Epithelial cell of esophagus (primary cell): ENCODE results near the gene MAP3K21.

Experiments used
- DNase-seq: peaks from one replicate; pipeline ENCODE4 v3.0.0; 2010; ENCODE audit warnings: low read depth
- H3K4me3 ChIP-seq: 2 replicates; pipeline ENCODE4 v1.5.1; 2011; ENCODE audit warnings: mild to moderate bottlenecking, low read length, control low read depth
- TF ChIP-seq, protein P1 (sequence below): IDR thresholded peaks from 2 replicates; pipeline ENCODE4 v1.5.1; 2011; ENCODE audit warnings: low read depth, mild to moderate bottlenecking, low read length, control low read depth, inconsistent platforms; ENCODE audit not compliant: insufficient read depth; ENCODE audit errors: missing control alignments

Gene MAP3K21

GRCh38 chr1:233393926-233394680, 66.6 kb downstream of the MAP3K21 start:
- no peak overlapping the region for H3K4me3 ChIP-seq
- no peak for DNase-seq
- TF ChIP-seq, protein P1, sequence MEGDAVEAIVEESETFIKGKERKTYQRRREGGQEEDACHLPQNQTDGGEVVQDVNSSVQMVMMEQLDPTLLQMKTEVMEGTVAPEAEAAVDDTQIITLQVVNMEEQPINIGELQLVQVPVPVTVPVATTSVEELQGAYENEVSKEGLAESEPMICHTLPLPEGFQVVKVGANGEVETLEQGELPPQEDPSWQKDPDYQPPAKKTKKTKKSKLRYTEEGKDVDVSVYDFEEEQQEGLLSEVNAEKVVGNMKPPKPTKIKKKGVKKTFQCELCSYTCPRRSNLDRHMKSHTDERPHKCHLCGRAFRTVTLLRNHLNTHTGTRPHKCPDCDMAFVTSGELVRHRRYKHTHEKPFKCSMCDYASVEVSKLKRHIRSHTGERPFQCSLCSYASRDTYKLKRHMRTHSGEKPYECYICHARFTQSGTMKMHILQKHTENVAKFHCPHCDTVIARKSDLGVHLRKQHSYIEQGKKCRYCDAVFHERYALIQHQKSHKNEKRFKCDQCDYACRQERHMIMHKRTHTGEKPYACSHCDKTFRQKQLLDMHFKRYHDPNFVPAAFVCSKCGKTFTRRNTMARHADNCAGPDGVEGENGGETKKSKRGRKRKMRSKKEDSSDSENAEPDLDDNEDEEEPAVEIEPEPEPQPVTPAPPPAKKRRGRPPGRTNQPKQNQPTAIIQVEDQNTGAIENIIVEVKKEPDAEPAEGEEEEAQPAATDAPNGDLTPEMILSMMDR: no peak

- peak; percentile 68 for DNase-seq
- H3K4me3 ChIP-seq: no peak overlapping the region
- TF ChIP-seq, protein P1: peak; percentile 87
These were observed 67.6 kb downstream of the MAP3K21 start for GRCh38 chr1:233394860-233395717.

DNA sequence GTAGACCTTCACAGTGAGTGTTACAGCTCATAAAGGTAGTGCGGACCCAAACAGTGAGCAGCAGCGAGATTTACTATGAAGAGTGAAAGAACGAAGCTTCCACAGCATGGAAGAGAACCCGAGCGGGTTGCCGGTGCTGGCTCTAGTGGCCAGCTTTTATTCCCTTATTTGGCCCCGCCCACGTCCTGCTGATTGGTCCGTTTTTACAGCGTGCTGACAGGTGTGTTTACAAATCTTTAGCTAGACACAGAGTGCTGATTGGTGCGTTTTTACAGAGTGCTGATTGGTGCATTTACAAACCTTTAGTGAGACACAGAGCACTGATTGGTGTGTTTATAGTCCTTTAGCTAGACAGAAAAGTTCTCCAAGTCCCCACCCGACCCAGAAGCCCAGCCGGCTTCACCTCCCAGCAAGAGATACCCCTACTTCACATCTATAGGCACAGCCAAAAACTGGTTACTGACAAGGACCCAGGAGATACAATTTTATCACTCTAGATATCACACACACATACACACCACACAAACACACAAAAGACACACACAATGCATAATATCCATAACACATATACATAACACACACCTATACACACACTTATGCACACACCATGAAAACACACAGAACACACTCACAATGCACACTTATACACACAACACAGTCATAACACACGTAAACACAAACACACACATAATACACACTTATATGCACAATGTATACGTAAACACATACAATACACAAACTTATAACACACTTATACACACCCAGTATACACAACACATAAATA, 68.5 kb downstream of the MAP3K21 start:
- H3K4me3 ChIP-seq: no peak overlapping the region
- TF ChIP-seq, protein P1: no peak
- DNase-seq: no peak

- no peak for DNase-seq
- TF ChIP-seq, protein P1: no peak
- H3K4me3 ChIP-seq: no peak overlapping the region
These were observed 78.9 kb downstream of the MAP3K21 start for GRCh38 chr1:233406339-233406960.

DNA sequence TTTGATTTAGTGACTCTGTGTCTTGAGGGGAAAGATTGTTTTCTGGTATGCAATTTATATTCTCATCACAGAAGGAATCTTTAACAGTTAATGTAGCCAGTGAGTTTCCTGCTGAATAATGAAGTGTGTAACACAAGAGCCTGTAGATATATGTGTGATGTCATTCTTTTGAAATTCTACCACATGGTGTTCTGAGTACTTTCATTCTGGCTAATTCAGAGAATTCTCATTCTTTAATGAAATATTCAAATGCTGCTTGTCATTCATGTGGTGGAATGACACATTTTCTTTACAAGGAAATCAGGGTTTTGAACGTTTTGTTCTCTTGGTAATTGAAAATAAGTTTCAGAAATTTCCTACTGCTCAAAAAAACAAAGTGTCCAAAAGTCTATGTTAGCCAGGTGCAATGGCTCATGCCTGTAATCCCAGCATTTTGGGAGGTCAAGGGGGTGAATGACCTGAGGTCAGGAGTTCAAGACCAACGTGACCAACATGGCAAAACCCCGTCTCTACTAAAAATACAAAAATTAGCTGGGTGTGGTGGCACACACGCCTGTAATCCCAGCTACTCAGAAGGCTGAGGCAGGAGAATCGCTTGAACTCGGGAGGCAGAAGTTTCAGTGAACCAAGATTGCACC, 79.6 kb downstream of the MAP3K21 start:
- TF ChIP-seq, protein P1: no peak
- DNase-seq: peak; percentile 29
- no peak overlapping the region for H3K4me3 ChIP-seq

DNA sequence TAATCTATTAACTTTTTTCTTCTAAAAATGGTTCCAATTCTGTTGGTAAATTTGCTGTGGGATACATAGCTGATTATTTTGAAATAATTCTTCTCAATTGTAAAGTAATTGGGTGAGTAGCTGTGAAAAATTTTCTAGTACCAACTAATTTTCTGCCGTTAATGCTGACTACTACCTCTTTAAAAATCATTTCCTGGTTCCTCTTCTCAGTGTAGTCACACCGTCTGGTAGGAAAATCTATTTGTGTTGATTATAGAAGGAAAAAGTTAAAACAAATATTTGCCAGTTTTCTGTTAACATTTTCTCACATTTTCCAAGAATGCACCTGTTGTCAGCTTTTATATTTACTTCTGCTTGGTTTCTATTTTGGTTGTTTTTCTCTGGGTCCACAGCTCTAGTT, 82.0 kb downstream of the MAP3K21 start:
- TF ChIP-seq, protein P1: no peak
- no peak for DNase-seq
- no peak overlapping the region for H3K4me3 ChIP-seq
